Mesenteric fat pad (tissue), 1 donor: ENCODE results near the gene MRNIP. TPM values are rescaled to one million over a fixed set of nuclear protein-coding genes. Genes with fewer than 3 reads are reported as not detected.

ENCODE experiments used
- DNase-seq: peaks from one replicate; pipeline ENCODE4 v3.0.0-alpha.2; 2020; ENCODE audit warnings: low spot score
- long read RNA-seq: library from polyadenylated mRNA; unstranded; transcript quantifications from one replicate; pipeline ENCODE4 v2.0.0, GENCODE V29; 2020
- total RNA-seq: library from RNA; stranded (reverse); fragmentation: NEBNext Ultra II Directional; extraction: Animal tissue kit (Norgen Biotek cat#: 25700); gene quantifications from one replicate; pipeline ENCODE4 v1.2.1, GENCODE V29; 2021
- donor health status: DM: yes; HTN: yes; CAD: no.

MRNIP gene, protein sequence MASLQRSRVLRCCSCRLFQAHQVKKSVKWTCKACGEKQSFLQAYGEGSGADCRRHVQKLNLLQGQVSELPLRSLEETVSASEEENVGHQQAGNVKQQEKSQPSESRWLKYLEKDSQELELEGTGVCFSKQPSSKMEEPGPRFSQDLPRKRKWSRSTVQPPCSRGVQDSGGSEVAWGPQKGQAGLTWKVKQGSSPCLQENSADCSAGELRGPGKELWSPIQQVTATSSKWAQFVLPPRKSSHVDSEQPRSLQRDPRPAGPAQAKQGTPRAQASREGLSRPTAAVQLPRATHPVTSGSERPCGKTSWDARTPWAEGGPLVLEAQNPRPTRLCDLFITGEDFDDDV
- 17.3 TPM for total RNA-seq
- long read RNA-seq, transcript MRNIP-201 (7 exons, 1,238 nt), result major isoform, 10 of 16 reads
- long read RNA-seq, partial matches to known transcripts, result 0 of 16 reads
- long read RNA-seq, other reads (novel, unspliced or antisense), result 5 of 16 reads

DNA sequence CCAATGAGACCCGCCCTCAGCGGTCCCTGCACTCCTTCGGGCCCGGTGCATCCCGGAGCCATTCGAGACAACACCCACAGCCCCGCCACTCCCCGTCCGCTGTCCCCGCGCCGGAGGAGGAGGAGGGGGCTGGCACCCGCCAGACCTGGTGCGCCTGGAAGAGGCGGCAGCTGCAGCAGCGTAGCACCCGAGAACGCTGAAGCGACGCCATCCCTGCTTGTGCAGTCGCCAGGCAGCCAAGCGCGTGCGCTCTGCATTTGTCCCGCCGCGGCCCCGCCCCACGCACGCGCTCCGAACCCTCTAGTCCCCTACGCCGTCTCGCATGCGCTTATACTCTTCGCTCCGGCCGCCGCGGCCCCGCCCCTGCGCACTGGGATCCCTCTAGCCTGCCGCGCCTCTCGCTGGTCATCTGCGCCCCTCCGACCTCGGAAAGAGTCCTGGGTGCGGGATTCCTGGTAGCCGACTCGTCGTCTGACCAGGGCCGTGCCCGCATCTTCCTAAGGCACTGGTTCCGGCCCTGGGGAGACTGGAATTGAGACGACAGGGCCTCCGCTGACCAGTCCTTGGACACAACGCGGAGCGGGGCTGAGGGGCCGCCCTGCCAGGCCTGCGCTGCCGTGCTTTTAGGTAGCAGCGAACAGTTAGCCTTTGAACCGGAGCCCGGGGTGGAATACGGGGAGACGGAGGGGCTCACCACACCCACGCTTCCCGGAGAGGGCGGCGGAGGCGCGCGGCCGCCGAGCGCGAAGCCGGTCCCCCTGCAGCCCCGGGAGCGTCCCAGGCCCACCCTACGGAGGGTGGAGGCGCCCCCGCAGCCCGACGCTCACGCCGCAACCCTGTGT, at the start of gene MRNIP:
TSS of gene MRNIP (minus strand) at position 232 of the 842 bp plus-strand sequence. CDS start at position 211, 21 bp downstream.
- peak; percentile 99 for DNase-seq

- peak; percentile 93 for DNase-seq
These were observed 49.1 kb upstream of the MRNIP start, which contains the start of gene TBC1D9B for GRCh38 chr5:179907556-179908324. TBC1D9B (minus strand) TSS chr5:179907897; CDS start chr5:179907821, 76 bp downstream.

DNA sequence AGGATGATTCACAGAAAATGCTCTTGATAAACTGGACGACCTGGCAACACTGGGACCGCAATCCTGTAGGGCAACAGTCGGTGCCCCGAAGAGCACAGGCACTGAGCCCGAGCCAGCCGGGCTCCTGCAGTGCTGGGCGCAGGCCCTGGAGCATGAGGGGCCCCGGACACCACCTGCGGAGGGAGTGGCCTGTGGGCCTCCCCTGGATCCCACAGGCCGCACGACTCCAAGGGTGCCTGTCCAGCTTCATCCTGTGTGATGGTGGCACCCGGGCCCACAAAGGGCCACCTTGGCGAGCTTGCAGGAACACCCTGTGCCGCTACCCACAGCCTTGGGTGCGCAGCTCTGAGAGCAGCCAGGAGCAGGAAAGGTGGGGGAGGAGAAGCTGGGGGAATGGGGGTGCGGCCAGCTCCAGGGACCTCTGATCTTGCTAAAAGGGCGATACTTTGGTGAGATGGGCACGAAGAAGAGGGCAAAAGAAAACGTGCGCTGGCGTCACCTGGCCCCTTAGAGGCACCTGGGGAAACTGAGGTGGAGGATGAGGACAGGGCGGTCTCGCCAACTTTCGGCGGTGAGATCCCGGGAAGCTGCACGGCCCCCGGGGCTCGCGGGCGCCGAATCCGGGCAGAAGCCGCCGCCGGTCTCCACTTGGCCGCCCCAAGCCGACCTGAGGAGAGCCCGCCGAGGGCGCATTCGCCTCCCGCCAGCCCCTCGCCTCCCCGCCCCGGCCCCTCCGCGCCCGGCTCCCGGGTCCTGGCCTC, 48.4 kb upstream of the MRNIP start:
- DNase-seq, result no peak

GRCh38 chr5:179906294-179906794, 47.7 kb upstream of the MRNIP start:
- DNase-seq, result no peak

- DNase-seq, result no peak
These were observed 46.5 kb upstream of the MRNIP start for GRCh38 chr5:179905161-179905560.

DNA sequence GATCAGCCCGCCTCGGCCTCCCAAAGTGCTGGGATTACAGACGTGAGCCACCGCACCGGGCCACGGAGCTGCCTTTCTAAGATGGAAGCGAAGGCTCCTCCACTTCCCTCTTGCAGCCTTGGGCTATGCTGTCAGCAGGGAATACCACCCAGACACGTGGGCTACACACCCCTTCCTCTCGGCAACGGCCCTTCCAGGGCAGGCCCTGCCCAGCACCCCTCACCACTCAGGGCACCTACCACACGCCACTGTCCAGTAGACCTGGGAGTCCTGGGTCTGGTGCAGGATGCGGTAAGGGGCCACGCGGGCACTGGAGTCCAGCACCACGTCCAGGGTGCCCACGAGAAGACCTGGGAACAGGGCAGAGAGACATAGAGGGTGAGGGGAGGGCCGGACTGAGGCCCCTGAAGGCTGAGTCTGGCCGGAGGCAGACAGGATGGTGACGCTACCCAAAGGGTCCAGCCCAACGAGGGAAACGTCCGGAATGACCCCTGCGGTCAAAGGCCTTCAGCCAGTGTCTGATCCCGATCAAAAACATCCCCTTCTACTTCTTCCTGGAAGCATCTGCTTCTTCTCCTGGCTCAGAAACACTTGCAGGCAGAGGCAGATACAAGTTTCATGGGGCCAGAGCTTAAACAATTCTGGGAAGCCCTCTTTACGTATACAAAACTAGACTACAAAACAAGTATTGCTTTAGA, 46.0 kb upstream of the MRNIP start:
- DNase-seq, result no peak

DNA sequence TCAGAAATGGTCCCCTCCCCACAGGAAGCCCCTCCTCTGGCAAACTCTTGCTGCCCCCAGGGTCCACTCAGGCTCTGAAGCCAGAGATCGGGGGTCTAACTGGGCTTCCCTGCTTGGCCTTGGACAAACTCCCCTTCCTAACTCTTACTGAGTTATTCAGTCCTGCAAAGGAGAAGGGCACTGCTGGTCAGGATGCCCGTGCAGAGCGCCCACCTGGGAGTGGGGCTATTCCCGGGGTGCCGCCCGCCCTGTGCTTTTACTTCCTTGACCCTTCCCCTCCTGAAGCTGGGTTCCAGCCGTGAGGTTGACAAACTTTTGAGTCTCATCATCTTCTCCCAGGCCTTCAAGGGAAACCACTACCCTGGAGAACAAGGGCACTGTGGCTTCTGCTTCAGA, 44.1 kb upstream of the MRNIP start:
- DNase-seq, result no peak

GRCh38 chr5:179901915-179902762, 43.5 kb upstream of the MRNIP start:
- DNase-seq, result no peak

- DNase-seq, result no peak
These were observed 42.8 kb upstream of the MRNIP start for GRCh38 chr5:179901462-179901861.

- no peak for DNase-seq
These were observed 42.1 kb upstream of the MRNIP start for GRCh38 chr5:179900711-179901110.

- no peak for DNase-seq
These were observed 41.6 kb upstream of the MRNIP start for GRCh38 chr5:179900206-179900605.

DNA sequence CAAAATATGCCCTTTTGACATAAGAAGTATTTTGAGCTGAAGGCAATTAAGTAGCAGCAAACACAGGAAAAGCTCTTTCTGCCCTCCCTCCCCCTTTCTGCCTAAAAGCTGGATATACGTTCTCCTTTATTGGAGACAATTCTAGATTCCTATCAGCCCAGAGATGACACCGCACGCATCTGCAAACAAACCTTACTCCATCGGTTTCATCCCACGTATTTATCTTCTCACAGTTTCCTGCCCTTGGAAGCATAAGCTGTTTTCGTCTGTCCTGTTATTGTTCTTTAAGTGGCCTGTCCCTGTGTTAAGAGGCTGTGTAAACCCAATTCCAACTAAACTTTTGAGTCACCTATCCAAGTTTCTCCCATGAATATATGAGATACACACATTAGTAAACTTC, 37.2 kb upstream of the MRNIP start:
- no peak for DNase-seq

DNA sequence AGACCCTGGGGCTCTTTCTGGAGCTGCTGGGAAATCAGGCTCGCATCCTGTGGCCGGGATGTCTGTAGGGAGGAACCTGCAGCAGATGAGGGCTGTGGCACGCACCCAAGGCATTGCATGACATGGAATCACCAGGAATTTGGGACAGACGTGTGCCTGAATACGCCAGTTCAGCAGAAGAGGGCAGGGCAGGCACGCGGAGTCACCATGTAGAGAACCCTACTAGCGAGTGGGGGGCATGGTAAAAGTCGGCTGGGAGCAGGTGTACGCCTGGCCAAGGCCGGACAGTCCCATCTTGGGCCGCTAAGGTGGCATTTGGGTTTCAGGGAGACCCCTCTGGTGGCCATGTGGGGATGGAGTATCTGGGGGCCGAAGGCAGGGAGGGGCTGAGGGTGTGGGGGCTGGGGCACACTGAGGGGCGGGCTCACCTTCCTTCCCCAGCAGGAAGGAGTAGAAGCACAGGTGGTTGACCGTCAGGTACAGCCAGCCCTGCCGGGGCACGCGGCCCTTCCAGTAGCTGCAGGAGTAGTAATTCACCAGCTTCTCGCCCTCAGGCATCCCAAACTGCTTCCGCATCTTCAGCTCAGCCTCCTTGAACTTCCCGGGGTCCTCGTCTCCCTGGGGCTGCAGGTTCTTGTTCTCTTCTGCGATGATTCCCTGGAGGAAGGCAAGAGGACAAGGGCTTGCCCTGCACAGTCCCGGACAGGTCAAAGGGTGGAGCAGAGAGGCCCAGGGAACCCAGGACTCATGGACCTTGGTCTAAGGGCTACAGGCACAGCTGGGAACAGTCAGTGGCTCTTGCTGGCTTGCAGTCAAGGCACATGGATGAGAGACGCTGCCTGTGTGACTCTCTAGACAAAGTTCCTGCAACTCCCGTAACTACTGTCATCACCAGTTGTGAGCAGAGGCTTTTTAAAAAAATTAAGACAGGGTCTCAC, 35.6 kb upstream of the MRNIP start:
- no peak for DNase-seq

DNA sequence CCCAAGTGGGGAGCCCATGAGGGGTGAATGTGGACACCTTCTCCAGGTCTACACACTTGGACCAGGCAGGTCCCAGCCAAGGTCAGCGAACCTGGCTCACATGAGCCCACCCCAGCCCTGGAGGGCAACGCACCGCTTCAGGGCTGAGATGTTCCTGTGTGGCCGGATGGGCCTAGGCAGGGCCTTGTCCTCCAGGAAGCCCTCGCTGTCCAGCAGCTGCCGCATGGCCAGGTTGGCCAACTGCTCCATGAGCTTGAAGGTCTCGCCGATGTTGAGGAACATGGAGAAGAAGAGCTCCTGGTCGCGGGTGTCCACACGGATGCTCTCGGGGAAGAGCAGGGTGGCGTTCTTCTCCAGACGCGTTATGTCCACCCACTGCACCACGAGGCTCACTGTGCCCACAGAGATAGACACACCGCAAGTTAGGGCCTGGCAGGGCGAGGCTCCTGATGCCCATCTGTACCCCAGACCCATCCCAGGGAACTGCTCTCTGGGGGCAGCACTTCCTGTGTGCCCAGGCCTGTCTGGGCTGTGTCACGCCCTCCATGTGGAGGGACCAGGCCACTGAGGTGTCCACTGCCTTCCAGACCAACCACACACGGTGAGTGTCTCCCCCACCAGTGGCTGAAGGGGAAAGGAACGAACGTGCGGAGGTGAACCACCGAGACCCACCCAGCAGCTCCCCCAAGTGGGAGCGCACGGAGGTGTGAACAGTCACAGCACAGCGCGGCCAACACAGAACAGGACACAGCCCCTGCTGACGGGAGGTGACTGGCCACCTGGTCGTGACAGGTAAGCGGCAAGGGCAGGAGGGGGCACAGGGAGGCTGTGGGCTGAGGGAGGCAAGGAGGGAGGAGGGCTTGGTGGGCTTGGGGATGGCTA, 34.7 kb upstream of the MRNIP start:
- DNase-seq, result no peak

DNA sequence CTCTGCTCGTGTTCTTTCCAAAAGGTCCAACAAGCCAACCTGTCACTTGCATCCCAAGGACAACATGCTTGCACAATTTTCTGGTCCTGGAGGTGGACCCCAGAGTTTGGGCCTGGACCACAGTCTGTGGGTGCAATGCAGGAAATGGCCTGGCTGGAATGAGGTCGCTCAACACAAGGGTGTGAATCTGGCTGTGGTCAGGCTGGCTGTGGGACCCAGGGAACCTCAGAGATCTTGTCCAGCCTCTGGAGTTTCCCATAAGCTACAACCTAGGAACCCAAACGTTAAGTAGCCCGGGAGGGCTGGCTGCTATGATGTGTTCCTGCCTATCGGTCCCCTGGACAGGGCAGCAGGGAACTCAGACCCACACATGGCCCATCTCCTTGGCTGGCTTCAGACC, 33.6 kb upstream of the MRNIP start:
- DNase-seq, result no peak
